Lung (tissue), 12 donors: Measurements from ENCODE around the gene NACA. TPM values are rescaled to one million over a fixed set of nuclear protein-coding genes. Genes with fewer than 3 reads are reported as not detected.
A peak's percentile ranks its signal among the peaks of the same experiment; 100 is the strongest.

Experiments used
- ATAC-seq: fragments of 200-7000 bp; cut with Tn5 transposase; one replicate; pipeline ENCODE4 v1.9.1; 2020; ENCODE audit warnings: moderate number of reproducible peaks; ENCODE audit not compliant: insufficient read depth, low FRiP score
- DNase-seq, 3 donors: peaks; one replicate each; pipeline ENCODE4 v3.0.0-alpha.2; 2013 to 2017
- H3K27ac ChIP-seq, 2 donors: one replicate each; pipeline ENCODE4 v1.5.1; 2013; ENCODE audit warnings: mild to moderate bottlenecking in 2 of 2, moderate library complexity in 2 of 2, control low read depth in 1 of 2, inconsistent platforms in 1 of 2, low read depth in 1 of 2, low read length in 1 of 2
- H3K27me3 ChIP-seq, 3 donors: one replicate each; pipeline ENCODE4 v1.5.1; 2013; ENCODE audit warnings: low read length in 2 of 3; ENCODE audit not compliant: control insufficient read depth in 3 of 3, insufficient read depth in 3 of 3
- H3K36me3 ChIP-seq, 4 donors: one replicate each; pipeline ENCODE4 v1.5.1; 2013; ENCODE audit warnings: low read length in 4 of 4, mild to moderate bottlenecking in 1 of 4, moderate library complexity in 1 of 4; ENCODE audit not compliant: control insufficient read depth in 4 of 4, insufficient read depth in 4 of 4
- H3K4me1 ChIP-seq, 5 donors: one replicate each; pipeline ENCODE4 v1.5.1; 2013; ENCODE audit warnings: low read length in 5 of 5, mild to moderate bottlenecking in 2 of 5, moderate library complexity in 1 of 5; ENCODE audit not compliant: control insufficient read depth in 5 of 5, insufficient read depth in 5 of 5
- H3K4me3 ChIP-seq: one replicate; pipeline ENCODE4 v1.5.1; 2013; ENCODE audit warnings: mild to moderate bottlenecking, control low read depth, moderate library complexity
- H3K9ac ChIP-seq, 2 donors: one replicate each; pipeline ENCODE4 v1.5.1; 2013; ENCODE audit warnings: low read length in 2 of 2, control low read depth in 1 of 2; ENCODE audit not compliant: insufficient read depth in 1 of 2
- H3K9me3 ChIP-seq, 4 donors: one replicate each; pipeline ENCODE4 v1.5.1; 2013; ENCODE audit warnings: low read length in 3 of 4, mild to moderate bottlenecking in 1 of 4, moderate library complexity in 1 of 4; ENCODE audit not compliant: control insufficient read depth in 4 of 4, insufficient read depth in 3 of 4
- WGBS, 2 donors: extraction: QIAGEN DNeasy Blood & Tissue Kit; methylation state at CpG; one replicate each; pipeline ENCODE4 v1.1.7; 2013; 5-methylcytosine and 5-hydroxymethylcytosine counted together
- polyA plus RNA-seq, 2 donors: library from polyadenylated mRNA; stranded (reverse); fragments of 200-250 nt; gene quantifications; one replicate each; pipeline ENCODE4 v1.2.1, GENCODE V29; 2013
- total RNA-seq, 2 donors: library from RNA; depleted of rRNA in 1 of 2; stranded (reverse); fragments of >200 nt in 1 of 2; gene quantifications; one replicate each; pipeline ENCODE4 v1.2.1, GENCODE V29; 2014 to 2021
- TF ChIP-seq, protein P1 (sequence below): IDR thresholded peaks from 2 replicates; pipeline ENCODE4 v1.5.1; 2012; ENCODE audit warnings: mild to moderate bottlenecking; ENCODE audit errors: control extremely low read depth, extremely low read depth
- donor health status: control.
- donor health status: control.
- donor health status: Bipolar disorder and iron deficiency.
- donor health status: healthy.
- donor health status: DM: yes; HTN: yes; CAD: no.

The NACA gene
- total and polyA plus RNA-seq, 4 donors, result 488 to 1,734 (median 1,161) TPM

DNA sequence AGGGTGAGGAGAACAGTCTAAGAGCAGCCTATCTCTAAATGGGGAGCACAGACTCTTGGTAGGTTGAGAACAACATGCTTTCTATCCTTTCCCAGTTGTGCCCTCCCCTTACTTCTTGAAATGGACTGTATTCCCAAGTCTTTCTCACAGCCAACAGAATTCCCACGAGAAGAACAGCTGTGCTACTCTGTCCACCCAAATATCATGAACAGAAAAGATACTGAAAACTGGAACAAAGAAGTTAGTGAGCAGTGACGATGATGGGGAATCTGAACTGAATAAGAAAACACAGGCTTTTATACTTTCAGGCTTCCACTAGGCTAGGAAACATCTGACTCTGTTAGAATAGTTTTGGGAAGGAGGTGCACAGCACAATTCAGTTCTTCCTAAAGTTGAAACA is 3.4 kb downstream of the NACA start:
- peak overlapping the region in 1 of 2 donors; percentile 26 for H3K9ac ChIP-seq
- H3K27me3 ChIP-seq, result no peaks in the 10 kb centered on the region
- TF ChIP-seq, protein P1, sequence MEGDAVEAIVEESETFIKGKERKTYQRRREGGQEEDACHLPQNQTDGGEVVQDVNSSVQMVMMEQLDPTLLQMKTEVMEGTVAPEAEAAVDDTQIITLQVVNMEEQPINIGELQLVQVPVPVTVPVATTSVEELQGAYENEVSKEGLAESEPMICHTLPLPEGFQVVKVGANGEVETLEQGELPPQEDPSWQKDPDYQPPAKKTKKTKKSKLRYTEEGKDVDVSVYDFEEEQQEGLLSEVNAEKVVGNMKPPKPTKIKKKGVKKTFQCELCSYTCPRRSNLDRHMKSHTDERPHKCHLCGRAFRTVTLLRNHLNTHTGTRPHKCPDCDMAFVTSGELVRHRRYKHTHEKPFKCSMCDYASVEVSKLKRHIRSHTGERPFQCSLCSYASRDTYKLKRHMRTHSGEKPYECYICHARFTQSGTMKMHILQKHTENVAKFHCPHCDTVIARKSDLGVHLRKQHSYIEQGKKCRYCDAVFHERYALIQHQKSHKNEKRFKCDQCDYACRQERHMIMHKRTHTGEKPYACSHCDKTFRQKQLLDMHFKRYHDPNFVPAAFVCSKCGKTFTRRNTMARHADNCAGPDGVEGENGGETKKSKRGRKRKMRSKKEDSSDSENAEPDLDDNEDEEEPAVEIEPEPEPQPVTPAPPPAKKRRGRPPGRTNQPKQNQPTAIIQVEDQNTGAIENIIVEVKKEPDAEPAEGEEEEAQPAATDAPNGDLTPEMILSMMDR, result no peak
- ATAC-seq (no peak), DNase-seq (no peak)
- H3K36me3 ChIP-seq, result peaks cover 15 to 36% (median 32%) of the 10 kb centered on the region in 4 donors
- no peaks in the 10 kb centered on the region for H3K9me3 ChIP-seq
- peak overlapping the region in 1 of 2 donors; percentile 11 for H3K27ac ChIP-seq
- no peak overlapping the region for H3K4me3 ChIP-seq
- peaks cover 25 to 49% (median 35%) of the 10 kb centered on the region in 5 donors for H3K4me1 ChIP-seq
- WGBS, 2 donors, result 45 to 60% methylated on average over 2 of the region's 2 CpGs

DNA sequence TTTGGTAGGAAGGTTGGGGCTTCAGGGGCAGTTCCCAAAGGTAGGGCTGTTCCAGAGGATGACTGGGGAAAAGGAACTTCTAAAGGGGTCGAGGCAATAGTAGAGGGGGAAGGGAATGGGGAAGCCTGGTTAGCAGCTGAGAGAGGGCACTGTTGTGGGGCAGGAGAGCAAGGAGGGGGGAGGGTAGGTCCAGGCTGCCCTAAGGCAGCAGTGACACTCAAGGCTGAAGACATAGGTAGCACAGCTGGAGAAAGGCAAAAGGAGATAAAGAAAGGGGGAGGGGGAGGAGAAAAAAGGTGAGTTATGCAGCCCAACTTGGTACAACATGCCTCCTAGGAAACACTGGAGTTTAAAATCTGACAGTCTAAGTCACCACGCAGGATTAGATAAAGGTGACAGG is 3.9 kb downstream of the NACA start:
- Histone ChIP-seq H3K4me1 (peaks cover 27 to 49% (median 35%) of the 10 kb centered on the region in 5 donors), H3K9me3 (no peaks in the 10 kb centered on the region), H3K27me3 (no peaks in the 10 kb centered on the region), H3K36me3 (peaks cover 15 to 39% (median 32%) of the 10 kb centered on the region in 4 donors), H3K4me3 (no peak overlapping the region), H3K27ac (peak overlapping the region; percentile 9 to 66), H3K9ac (no peak overlapping the region)
- WGBS, 2 donors, result 48 to 61% methylated on average over 2 of the region's 2 CpGs
- ATAC-seq (no peak), DNase-seq (no peak)
- TF ChIP-seq, protein P1, result no peak

- H3K36me3 ChIP-seq, result peaks cover 15 to 43% (median 35%) of the 10 kb centered on the region in 4 donors
- peak overlapping the region in 1 of 2 donors; percentile 66 for H3K27ac ChIP-seq
- TF ChIP-seq, protein P1, result no peak
- H3K4me1 ChIP-seq, result peaks cover 27 to 46% (median 35%) of the 10 kb centered on the region in 5 donors
- no peak overlapping the region for H3K4me3 ChIP-seq
- ATAC-seq, result no peak
- H3K27me3 ChIP-seq, result no peaks in the 10 kb centered on the region
- H3K9me3 ChIP-seq, result no peaks in the 10 kb centered on the region
- DNase-seq, result no peak
- WGBS, 2 donors, result 33 to 64% methylated on average over 1 of the region's 1 CpG
- no peak overlapping the region for H3K9ac ChIP-seq
These were observed 4.4 kb downstream of the NACA start for GRCh38 chr12:56720731-56721151.

DNA sequence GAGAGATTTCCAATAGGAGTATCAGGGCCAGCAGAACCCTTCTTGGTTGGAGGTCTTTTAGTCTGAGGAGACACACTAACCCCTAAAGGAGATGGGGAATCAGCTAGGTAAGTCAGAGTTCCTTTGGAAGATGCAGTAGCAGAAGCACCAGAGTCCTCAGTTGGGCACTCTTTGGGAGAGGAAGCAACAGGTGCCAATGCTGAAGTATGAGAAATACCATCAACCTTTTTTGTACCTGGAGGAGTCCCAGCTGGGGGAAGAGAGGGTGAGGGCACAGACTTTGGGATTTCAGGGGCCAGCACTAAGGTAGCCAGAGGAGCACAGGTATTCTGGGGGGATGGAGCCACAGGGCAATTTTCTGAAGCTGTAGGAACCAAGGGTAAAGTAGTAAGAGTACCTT is 6.0 kb downstream of the NACA start:
- Histone ChIP-seq H3K9me3 (no peaks in the 10 kb centered on the region), H3K36me3 (peaks cover 22 to 48% (median 39%) of the 10 kb centered on the region in 4 donors), H3K27ac (no peak overlapping the region), H3K27me3 (no peaks in the 10 kb centered on the region), H3K9ac (no peak overlapping the region), H3K4me3 (no peak overlapping the region), H3K4me1 (peaks cover 27 to 46% (median 35%) of the 10 kb centered on the region in 5 donors)
- no peak for ATAC-seq
- no peak for DNase-seq
- TF ChIP-seq, protein P1, result no peak
